ENCODE measurements around the gene PKLR. TPM values are rescaled to one million over a fixed set of nuclear protein-coding genes. Genes with fewer than 3 reads are reported as not detected.
A peak's percentile ranks its signal among the peaks of the same experiment; 100 is the strongest.

PKLR gene
- total RNA-seq, 1 experiment from 2014 or later, result 0.17 TPM

DNA sequence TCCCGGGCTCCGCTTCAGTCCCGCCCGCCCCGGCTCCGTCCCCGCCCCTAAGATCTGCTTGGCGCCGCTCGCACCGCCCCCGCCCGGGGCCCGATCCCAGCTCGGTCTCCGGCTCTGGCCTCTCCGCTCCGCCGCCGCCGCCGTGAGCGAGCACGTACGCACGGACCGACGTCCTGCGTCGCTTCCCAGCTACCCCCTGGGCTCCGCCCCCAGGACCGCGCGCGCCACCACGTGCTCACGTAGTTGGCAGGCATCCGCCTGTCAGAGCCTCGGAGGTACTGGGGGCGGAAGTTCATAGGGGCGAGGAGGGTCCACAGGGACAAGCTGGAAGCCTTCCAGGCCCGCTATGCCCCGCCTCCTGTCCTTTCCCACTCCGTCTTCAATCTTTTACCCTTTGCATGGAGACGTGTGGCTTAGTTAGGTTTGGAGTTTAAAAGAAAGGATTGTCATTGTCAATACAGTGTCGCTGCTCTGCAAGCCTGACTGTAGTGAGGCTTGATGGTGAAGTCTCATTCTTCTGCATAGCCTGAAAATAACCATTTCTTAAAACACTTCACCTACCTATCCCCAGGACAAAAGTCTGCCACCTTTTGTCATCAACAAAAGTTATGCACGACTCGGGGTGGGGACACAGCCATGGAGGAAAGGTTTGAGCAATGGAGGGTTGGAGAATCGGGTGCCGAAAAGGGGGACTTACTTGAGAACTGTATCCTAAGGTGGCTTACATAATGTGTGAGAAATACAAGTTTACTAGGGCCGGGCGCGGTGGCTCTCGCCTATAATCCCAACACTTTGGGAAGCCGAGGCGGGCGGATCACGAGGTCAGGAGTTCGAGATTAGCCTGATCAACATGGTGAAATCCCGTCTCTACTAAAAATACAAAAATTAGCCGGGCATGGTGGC is 27.6 kb downstream of the PKLR start, which contains the start of gene CLK2 (continued):
- TF ChIP-seq REST (IDR thresholded peaks at IDR 0.05; ENCODE audit: low read depth) (no peak), ELF1 (IDR thresholded peaks at IDR 0.05; ENCODE audit: borderline replicate concordance, low read depth) (no peak; the same call in 1 of the 2 replicates), FOSL1 (IDR thresholded peaks at IDR 0.05; ENCODE audit: low read depth) (no peak)

DNA sequence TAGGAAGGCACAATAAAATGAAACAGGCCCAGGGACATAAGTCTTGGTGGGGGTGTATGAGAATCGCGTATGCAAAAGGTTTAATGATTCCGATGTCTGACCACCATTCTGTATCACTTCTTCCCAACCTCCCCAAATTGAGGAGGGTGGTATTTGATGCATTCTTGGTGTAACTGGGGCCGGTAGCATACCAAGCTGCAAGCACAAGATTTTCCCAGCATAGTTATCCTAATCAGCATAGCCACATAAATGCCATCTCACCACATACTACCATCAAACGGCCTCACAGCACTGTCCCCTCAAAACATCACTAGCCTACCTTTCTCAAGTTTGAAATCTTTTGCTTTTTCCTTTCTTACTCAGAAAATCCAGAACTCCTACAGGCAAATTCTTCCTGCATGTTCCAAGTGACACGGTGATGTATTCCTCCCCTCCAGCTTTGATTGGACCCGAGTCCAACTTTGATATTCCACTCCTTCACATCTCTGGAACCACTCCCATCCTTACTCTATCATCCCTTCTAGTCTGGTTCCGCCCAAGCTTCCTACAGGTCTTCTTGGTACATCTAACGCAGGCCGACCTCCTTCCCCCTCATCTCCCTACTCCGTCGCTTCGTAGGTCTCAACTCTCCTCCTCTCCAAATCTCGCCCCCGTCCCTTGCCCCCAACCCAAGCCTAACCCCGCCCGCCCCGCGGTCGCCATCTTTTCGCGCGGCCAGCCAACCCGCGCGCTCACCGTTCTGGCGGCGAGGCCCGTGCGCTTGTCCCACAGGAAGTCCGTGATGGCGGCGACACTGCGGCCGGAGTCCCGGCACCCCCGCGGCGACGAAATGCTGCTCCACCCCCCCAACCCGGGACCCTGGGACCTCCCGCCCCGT is 28.5 kb downstream of the PKLR start:
- RAD21 ChIA-PET (ENCODE audit: low non-redundant PET in 1 of 2, low total read pairs in 2 of 2, uncharacterized antibody in 2 of 2, unreplicated experiment in 2 of 2), result interaction anchor here (0.5 to 1.2 kb wide), 5 partner anchors 48 to 290 kb away, joined by 3 to 7 read pairs (median 3); partner anchors contain the start of genes ASH1L (in 1 of the 2) and ZBTB7B (in 1 of the 2)
- H3K27me3 ChIP-seq (ENCODE audit: insufficient read depth, low read length), result no peaks in the 10 kb centered on the region
- H3K9me3 ChIP-seq (ENCODE audit: control insufficient read depth in 1 of 2, insufficient read depth in 1 of 2, low read depth in 1 of 2, low read length in 2 of 2), result no peaks in the 10 kb centered on the region
- TSS peak; percentile 83 for BruUV-seq (replicated peaks)
- no peak for TF ChIP-seq MAX (IDR thresholded peaks at IDR 0.05)
- TF ChIP-seq EGR1 (IDR thresholded peaks at IDR 0.05; ENCODE audit: low read depth), result no peak
- peak; percentile 79 for TF ChIP-seq TCF7L2 (IDR thresholded peaks at IDR 0.05; ENCODE audit: borderline replicate concordance, extremely low read depth, insufficient read depth, insufficient read length)
- peak; percentile 59 for TF ChIP-seq YY1 (IDR thresholded peaks at IDR 0.05; ENCODE audit: extremely low read depth, insufficient replicate concordance, low read depth, low read length)
- no peak for TF ChIP-seq SIN3A (IDR thresholded peaks at IDR 0.05; ENCODE audit: low read depth)
- ATAC-seq, result peak; percentile 49
- DNase-seq (ENCODE audit: low read depth, low spot score), result no peak
- H3K4me1 ChIP-seq (ENCODE audit: control insufficient read depth in 1 of 2, insufficient read depth in 2 of 2, low read length in 2 of 2), result peaks cover 13 to 26% of the 10 kb centered on the region in 2 experiments
- peak overlapping the region; percentile 97 for H3K4me2 ChIP-seq (ENCODE audit: low read length)
- intact Hi-C loops (cut with micrococcal nuclease), result no loop called here
- H3K36me3 ChIP-seq (ENCODE audit: control insufficient read depth in 1 of 2, insufficient read depth in 2 of 2, low read length in 2 of 2), result peaks cover 22 to 31% of the 10 kb centered on the region in 2 experiments
- POLR2A ChIA-PET, result interaction anchor here (0.6 to 2.4 kb wide), 10 partner anchors 11 to 548 kb away, joined by 3 to 19 read pairs (median 4); partner anchors contain the start of genes ENTREP3 and SCAMP3
- no peak overlapping the region for H2AFZ ChIP-seq (ENCODE audit: low read depth, low read length, poor library complexity, severe bottlenecking)
- CTCF ChIA-PET, result interaction anchor here (0.6 to 1.2 kb wide), 5 partner anchors 21 to 100 kb away, joined by 3 to 9 read pairs (median 3); partner anchors contain the start of genes FDPS, KRTCAP2, MTX1 and THBS3
- peak overlapping the region; percentile 78 for H3K9ac ChIP-seq (ENCODE audit: low read length)
- H3K9me2 ChIP-seq (ENCODE audit: insufficient read depth), result no peaks in the 10 kb centered on the region
- peak overlapping the region; percentile 82 to 85 for H3K4me3 ChIP-seq (replicated peaks in 1 of 2; ENCODE audit: low read depth in 1 of 2, low read length in 2 of 2)
- no peaks in the 10 kb centered on the region for H4K20me1 ChIP-seq (ENCODE audit: insufficient read depth)
- H3K79me2 ChIP-seq (ENCODE audit: insufficient read depth, low read length), result peaks cover 52% of the 10 kb centered on the region
- H3K27ac ChIP-seq (ENCODE audit: low read depth, low read length), result peak overlapping the region; percentile 96
